Neuron (in vitro differentiated cells): Measurements from ENCODE around the gene ZMYND19.

Experiments
- H2AFZ ChIP-seq: one replicate; pipeline ENCODE4 v1.6.1; 2013; ENCODE audit warnings: low read depth, mild to moderate bottlenecking, inconsistent platforms, low read length, moderate library complexity
- H3K27me3 ChIP-seq: one replicate; pipeline ENCODE4 v1.6.1; 2013; ENCODE audit warnings: low read length; ENCODE audit not compliant: insufficient read depth
- H3K36me3 ChIP-seq: one replicate; pipeline ENCODE4 v1.6.1; 2013; ENCODE audit warnings: low read length; ENCODE audit not compliant: insufficient read depth
- H3K4me1 ChIP-seq: one replicate; pipeline ENCODE4 v1.6.1; 2013; ENCODE audit warnings: low read length; ENCODE audit not compliant: insufficient read depth
- H3K4me3 ChIP-seq: 2 replicates; pipeline ENCODE4 v1.5.1; 2013; ENCODE audit warnings: mild to moderate bottlenecking, low read length, moderate library complexity
- H3K9me3 ChIP-seq: one replicate; pipeline ENCODE4 v1.6.1; 2013; ENCODE audit warnings: low read length

ZMYND19 gene

GRCh38 chr9:137589441-137590122, 730 bp downstream of the ZMYND19 start:
- H3K9me3 ChIP-seq, result no peaks in the 10 kb centered on the region
- peaks cover 39% of the 10 kb centered on the region for H3K36me3 ChIP-seq
- H3K4me3 ChIP-seq, result peak overlapping the region; percentile 73
- peaks cover 14% of the 10 kb centered on the region for H3K4me1 ChIP-seq
- H3K27me3 ChIP-seq, result no peaks in the 10 kb centered on the region
- no peak overlapping the region for H2AFZ ChIP-seq

GRCh38 chr9:137588891-137589290, 1.4 kb downstream of the ZMYND19 start:
- Histone ChIP-seq H3K9me3 (no peaks in the 10 kb centered on the region), H3K4me3 (peak overlapping the region; percentile 73), H3K4me1 (peaks cover 14% of the 10 kb centered on the region), H2AFZ (no peak overlapping the region), H3K36me3 (peaks cover 44% of the 10 kb centered on the region), H3K27me3 (no peaks in the 10 kb centered on the region)

GRCh38 chr9:137588311-137588710, 2.0 kb downstream of the ZMYND19 start:
- Histone ChIP-seq H3K36me3 (peaks cover 48% of the 10 kb centered on the region), H2AFZ (no peak overlapping the region), H3K9me3 (no peaks in the 10 kb centered on the region)

GRCh38 chr9:137586854-137587253, 3.5 kb downstream of the ZMYND19 start:
- Histone ChIP-seq H3K4me3 (no peak overlapping the region), H2AFZ (no peak overlapping the region), H3K27me3 (no peaks in the 10 kb centered on the region), H3K36me3 (peaks cover 59% of the 10 kb centered on the region), H3K4me1 (peaks cover 14% of the 10 kb centered on the region), H3K9me3 (no peaks in the 10 kb centered on the region)

More at GRCh38 chr9:137588311-137588710, 2.0 kb downstream of the ZMYND19 start:
- Histone ChIP-seq H3K27me3 (no peaks in the 10 kb centered on the region), H3K4me3 (no peak overlapping the region), H3K4me1 (peaks cover 14% of the 10 kb centered on the region)

GRCh38 chr9:137583957-137584356, 6.4 kb downstream of the ZMYND19 start:
- H3K4me3 ChIP-seq, result no peak overlapping the region
- no peaks in the 10 kb centered on the region for H3K9me3 ChIP-seq
- H3K4me1 ChIP-seq, result peaks cover 4% of the 10 kb centered on the region
- no peak overlapping the region for H2AFZ ChIP-seq
- H3K36me3 ChIP-seq, result peaks cover 67% of the 10 kb centered on the region
- H3K27me3 ChIP-seq, result no peaks in the 10 kb centered on the region

GRCh38 chr9:137583347-137583746, 7.0 kb downstream of the ZMYND19 start:
- Histone ChIP-seq H3K36me3 (peaks cover 61% of the 10 kb centered on the region), H2AFZ (no peak overlapping the region), H3K27me3 (no peaks in the 10 kb centered on the region), H3K9me3 (no peaks in the 10 kb centered on the region), H3K4me1 (no peaks in the 10 kb centered on the region), H3K4me3 (no peak overlapping the region)

GRCh38 chr9:137582286-137582860, 7.9 kb downstream of the ZMYND19 start:
- Histone ChIP-seq H3K4me1 (peaks cover 6% of the 10 kb centered on the region), H3K9me3 (no peaks in the 10 kb centered on the region), H2AFZ (no peak overlapping the region), H3K27me3 (no peaks in the 10 kb centered on the region), H3K4me3 (no peak overlapping the region), H3K36me3 (peaks cover 51% of the 10 kb centered on the region)

GRCh38 chr9:137581361-137582285, 8.7 kb downstream of the ZMYND19 start:
- Histone ChIP-seq H3K36me3 (peaks cover 44% of the 10 kb centered on the region), H2AFZ (no peak overlapping the region), H3K9me3 (no peaks in the 10 kb centered on the region), H3K4me3 (no peak overlapping the region), H3K27me3 (no peaks in the 10 kb centered on the region), H3K4me1 (peaks cover 12% of the 10 kb centered on the region)

GRCh38 chr9:137580954-137581322, 9.4 kb downstream of the ZMYND19 start:
- Histone ChIP-seq H3K4me1 (peaks cover 12% of the 10 kb centered on the region), H3K36me3 (peaks cover 40% of the 10 kb centered on the region), H3K4me3 (no peak overlapping the region), H3K27me3 (no peaks in the 10 kb centered on the region), H2AFZ (no peak overlapping the region), H3K9me3 (no peaks in the 10 kb centered on the region)

- H3K9me3 ChIP-seq, result no peaks in the 10 kb centered on the region
- H3K36me3 ChIP-seq, result peaks cover 40% of the 10 kb centered on the region
- H3K4me3 ChIP-seq, result no peak overlapping the region
- peaks cover 12% of the 10 kb centered on the region for H3K4me1 ChIP-seq
- H3K27me3 ChIP-seq, result no peaks in the 10 kb centered on the region
- no peak overlapping the region for H2AFZ ChIP-seq
Observed at GRCh38 chr9:137580209-137580953, 9.9 kb downstream of the ZMYND19 start.

- peaks cover 45% of the 10 kb centered on the region for H3K36me3 ChIP-seq
- no peaks in the 10 kb centered on the region for H3K27me3 ChIP-seq
- peak overlapping the region; percentile 86 for H3K4me3 ChIP-seq
- peaks cover 12% of the 10 kb centered on the region for H3K4me1 ChIP-seq
- H2AFZ ChIP-seq, result peak overlapping the region; percentile 73
- no peaks in the 10 kb centered on the region for H3K9me3 ChIP-seq
Observed at GRCh38 chr9:137579259-137579604, 11.1 kb downstream of the ZMYND19 start.

GRCh38 chr9:137578518-137579258, 11.6 kb downstream of the ZMYND19 start, which contains the start of gene DPH7:
TSS of gene DPH7 (minus strand) at chr9:137578925. CDS start at chr9:137578777, 148 bp downstream.
- H3K4me3 ChIP-seq, result peak within 1 kb of the TSS; percentile 86
- H3K36me3 ChIP-seq, result peaks cover 47% of the 10 kb centered on the region
- no peaks in the 10 kb centered on the region for H3K9me3 ChIP-seq
- peaks cover 12% of the 10 kb centered on the region for H3K4me1 ChIP-seq
- no peaks in the 10 kb centered on the region for H3K27me3 ChIP-seq
- peak within 1 kb of the TSS; percentile 73 for H2AFZ ChIP-seq
